ENCODE measurements around the gene FOXA1. TPM values are rescaled to one million over a fixed set of nuclear protein-coding genes. Genes with fewer than 3 reads are reported as not detected.

Gene FOXA1
- total RNA-seq, 1 donor from 2014 or later: 9.1 TPM

DNA sequence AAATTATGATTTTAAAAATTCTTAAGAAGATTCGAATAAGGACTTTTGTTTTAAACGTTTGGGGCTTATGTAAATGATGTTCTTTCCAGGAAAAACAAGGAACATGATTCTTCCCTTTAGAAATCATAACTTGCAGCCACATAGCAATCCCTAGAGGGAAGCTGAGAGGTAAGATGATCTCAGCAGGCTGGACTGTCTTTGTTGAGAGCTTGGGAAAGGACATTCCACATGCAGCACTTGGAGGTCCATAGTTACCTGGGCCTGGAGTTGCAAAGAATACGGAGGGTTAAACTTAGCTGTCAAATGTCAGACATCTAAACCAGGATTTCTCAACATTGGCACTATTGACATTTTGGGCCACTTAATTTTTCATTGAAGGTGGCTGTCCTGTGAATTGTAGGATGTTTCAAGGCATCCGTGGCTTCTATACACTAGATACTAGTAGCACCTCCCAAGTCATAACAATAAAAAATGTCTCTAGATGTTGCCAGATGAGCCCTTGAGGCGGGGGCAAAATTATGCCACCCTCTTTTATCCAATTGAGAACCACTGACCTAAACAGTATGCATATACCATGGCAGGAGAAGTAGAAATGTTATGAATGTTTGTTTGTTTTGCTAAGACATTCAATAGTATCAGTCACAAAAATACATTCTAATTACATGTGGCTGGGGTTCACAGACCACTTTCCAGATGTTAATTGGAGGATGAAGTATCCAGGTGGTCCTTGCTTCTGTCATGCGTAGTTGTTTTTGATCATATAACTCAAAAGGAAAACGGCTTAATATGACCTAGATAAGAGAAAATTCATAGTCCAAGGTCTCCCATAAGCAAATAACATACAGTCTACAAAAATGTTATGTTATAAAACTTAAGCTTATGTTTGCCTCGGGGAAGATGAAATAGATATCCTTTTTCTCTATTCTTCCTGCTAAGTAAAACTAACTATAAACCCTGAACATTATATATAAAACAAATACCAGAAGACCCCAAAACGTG lies 30.8 kb upstream of the FOXA1 start:
- TF ChIP-seq CTCF (conservative IDR thresholded peaks at IDR 0.05; ENCODE audit: low read depth, low read length): no peak
- DNase-seq (ENCODE audit: low read depth): no peak
- H3K4me3 ChIP-seq (ENCODE audit: low read depth, low read length): no peak overlapping the region

DNA sequence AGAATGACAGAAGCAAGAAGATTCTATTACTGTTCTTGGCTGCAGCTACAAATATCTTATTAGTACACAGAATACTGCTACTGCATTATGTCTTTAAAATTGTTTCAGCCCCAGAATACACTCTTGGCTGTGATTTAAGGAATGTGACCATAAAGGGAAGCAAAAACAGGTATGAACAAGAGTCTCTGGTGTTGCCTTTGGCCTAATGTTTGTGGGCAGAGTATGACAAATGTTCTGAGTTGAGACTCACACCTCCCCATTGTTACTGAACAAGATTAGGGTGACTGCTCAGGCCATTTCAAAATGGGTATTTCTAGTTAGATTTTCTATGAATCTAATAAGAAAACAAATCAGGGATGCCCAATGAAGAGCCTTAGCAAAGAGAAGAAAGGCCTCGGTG lies 28.9 kb upstream of the FOXA1 start:
- no peak for TF ChIP-seq CTCF (conservative IDR thresholded peaks at IDR 0.05; ENCODE audit: low read depth, low read length)
- peak; percentile 7 for DNase-seq (ENCODE audit: low read depth)
- H3K4me3 ChIP-seq (ENCODE audit: low read depth, low read length): no peak overlapping the region

- peak; percentile 61 for DNase-seq (ENCODE audit: low read depth)
- no peak for TF ChIP-seq CTCF (conservative IDR thresholded peaks at IDR 0.05; ENCODE audit: low read depth, low read length)
- H3K4me3 ChIP-seq (ENCODE audit: low read depth, low read length): no peak overlapping the region
Measured at GRCh38 chr14:37623426-37623951, 28.4 kb upstream of the FOXA1 start.

GRCh38 chr14:37622231-37622923 lies 27.3 kb upstream of the FOXA1 start:
- DNase-seq (ENCODE audit: low read depth): no peak
- peak overlapping the region; percentile 50 for H3K4me3 ChIP-seq (ENCODE audit: low read depth, low read length)
- TF ChIP-seq CTCF (conservative IDR thresholded peaks at IDR 0.05; ENCODE audit: low read depth, low read length): no peak

DNA sequence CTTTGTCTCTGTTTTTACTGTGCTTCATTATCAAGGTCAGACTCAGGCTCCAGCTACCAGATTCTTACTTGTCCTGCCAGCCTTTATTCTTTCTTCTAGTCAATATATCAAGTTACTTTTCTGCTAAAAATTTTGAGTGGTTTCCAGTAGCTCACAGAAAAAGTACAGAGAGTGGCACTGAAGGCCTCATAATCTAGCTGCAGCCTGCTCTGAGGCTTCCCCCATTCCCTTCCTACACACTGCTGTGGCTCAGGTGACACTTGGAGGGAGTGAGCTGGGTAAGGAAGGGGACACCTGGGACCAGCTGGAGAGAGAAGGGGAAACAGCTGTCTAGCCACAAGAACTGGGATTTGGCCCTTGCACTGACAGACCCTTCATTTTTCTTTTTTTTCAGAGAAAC lies 25.8 kb upstream of the FOXA1 start:
- TF ChIP-seq CTCF (conservative IDR thresholded peaks at IDR 0.05; ENCODE audit: low read depth, low read length): no peak
- no peak overlapping the region for H3K4me3 ChIP-seq (ENCODE audit: low read depth, low read length)
- DNase-seq (ENCODE audit: low read depth): no peak

GRCh38 chr14:37618498-37619028 lies 23.5 kb upstream of the FOXA1 start:
- H3K4me3 ChIP-seq (ENCODE audit: low read depth, low read length): no peak overlapping the region
- TF ChIP-seq CTCF (conservative IDR thresholded peaks at IDR 0.05; ENCODE audit: low read depth, low read length): no peak
- no peak for DNase-seq (ENCODE audit: low read depth)

All from epithelial cell of proximal tubule (primary cell).